VCaP (cell line): ENCODE results near the gene RAD52.
A peak's percentile ranks its signal among the peaks of the same experiment; 100 is the strongest.

Source experiments
- H3K27ac ChIP-seq: fragments of 450-650 bp; 2 replicates; pipeline ENCODE4 v1.5.1; 2017
- TF ChIP-seq, protein P1 (sequence below): fragments of 450-650 bp; conservative IDR thresholded peaks from 2 replicates; pipeline ENCODE4 v1.5.1; 2017; ENCODE audit warnings: mild to moderate bottlenecking, moderate library complexity

The RAD52 gene

DNA sequence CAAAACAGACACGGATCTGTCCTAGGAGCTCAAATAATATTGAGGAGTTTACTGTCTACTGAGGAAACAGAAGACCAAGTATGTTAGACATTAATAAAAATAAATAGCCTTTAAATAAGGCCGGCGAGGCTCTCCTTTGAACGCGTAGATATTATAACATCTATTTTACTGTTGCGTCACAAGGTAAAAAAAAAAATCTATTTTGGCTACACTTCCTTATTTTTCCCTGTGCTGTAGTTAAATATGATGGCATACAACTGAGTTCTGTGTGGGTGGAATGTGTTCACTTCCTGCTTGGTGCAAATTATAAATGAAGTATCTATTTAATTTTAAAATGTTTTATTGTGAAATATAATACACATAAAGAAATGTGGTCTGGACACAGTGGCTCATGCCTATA lies 17.2 kb upstream of the RAD52 start:
- no peak overlapping the region for H3K27ac ChIP-seq

DNA sequence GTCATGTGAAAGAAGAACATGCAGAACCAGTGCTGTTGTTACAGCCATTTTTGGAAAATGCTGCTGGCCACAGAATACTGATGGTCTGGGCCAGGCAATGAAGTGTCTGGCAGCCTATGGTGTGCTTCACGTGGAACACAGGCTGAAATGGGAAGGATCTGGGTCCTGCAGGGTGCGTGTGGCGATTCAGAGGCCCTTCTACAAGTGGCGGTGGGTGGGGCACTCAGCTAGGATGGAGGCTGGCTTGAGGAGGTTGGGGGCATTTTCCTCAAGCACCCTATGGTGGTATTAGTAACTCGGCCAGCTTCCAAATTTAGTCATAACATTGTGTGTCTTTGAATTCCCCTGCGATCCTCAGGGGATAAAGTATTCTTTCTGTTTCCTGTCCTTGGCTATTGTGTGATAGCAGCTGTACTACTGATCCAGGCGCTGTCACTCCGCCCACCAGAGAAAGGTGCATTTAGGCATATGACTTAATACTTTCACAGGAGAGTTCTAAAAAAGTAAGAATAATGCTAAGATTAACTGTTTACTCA lies 9.2 kb upstream of the RAD52 start:
- H3K27ac ChIP-seq: no peak overlapping the region

More for the DNA sequence above, 17.2 kb upstream of the RAD52 start:
- TF ChIP-seq, protein P1, sequence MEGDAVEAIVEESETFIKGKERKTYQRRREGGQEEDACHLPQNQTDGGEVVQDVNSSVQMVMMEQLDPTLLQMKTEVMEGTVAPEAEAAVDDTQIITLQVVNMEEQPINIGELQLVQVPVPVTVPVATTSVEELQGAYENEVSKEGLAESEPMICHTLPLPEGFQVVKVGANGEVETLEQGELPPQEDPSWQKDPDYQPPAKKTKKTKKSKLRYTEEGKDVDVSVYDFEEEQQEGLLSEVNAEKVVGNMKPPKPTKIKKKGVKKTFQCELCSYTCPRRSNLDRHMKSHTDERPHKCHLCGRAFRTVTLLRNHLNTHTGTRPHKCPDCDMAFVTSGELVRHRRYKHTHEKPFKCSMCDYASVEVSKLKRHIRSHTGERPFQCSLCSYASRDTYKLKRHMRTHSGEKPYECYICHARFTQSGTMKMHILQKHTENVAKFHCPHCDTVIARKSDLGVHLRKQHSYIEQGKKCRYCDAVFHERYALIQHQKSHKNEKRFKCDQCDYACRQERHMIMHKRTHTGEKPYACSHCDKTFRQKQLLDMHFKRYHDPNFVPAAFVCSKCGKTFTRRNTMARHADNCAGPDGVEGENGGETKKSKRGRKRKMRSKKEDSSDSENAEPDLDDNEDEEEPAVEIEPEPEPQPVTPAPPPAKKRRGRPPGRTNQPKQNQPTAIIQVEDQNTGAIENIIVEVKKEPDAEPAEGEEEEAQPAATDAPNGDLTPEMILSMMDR: no peak

DNA sequence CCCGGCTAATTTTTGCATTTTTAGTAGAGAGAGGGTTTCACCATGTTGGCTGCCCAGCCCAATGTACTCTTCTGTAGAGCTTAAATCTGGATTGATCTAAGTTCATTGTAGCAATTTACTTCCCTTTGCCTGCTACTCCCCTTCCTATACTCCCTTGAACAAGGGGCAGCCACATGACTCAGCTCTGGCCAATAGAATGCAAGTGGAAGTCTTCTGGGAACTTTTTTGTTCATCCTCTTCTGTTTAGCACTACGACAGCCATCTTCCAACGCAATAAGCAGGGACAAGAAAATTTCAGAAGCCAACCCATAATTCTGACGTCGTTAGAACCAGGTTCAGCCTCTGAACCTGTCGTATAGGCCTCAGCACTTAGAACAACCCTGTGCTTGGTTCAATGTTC lies 6.4 kb upstream of the RAD52 start:
- H3K27ac ChIP-seq: no peak overlapping the region
- TF ChIP-seq, protein P1: no peak

More for the DNA sequence above, 9.2 kb upstream of the RAD52 start:
- TF ChIP-seq, protein P1: no peak

DNA sequence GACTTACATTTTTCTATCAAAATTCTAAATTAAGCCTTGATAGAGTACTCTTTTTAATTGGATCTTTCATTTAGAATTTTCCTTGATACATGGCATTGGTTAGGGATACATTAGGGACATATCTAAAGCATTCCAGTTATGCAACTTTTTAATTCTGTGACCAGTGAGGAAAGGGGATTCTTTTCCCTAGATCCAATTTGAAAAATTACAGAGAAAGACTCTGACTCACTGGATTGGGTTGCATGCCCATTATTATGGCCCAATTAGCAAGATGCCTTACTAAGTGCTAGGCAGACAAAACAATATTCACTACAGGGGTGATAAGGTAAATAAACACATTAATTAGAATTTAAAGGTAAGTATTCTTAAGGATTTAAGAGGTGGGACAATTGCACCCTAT lies 5.2 kb upstream of the RAD52 start:
- H3K27ac ChIP-seq: no peak overlapping the region
- TF ChIP-seq, protein P1: no peak

DNA sequence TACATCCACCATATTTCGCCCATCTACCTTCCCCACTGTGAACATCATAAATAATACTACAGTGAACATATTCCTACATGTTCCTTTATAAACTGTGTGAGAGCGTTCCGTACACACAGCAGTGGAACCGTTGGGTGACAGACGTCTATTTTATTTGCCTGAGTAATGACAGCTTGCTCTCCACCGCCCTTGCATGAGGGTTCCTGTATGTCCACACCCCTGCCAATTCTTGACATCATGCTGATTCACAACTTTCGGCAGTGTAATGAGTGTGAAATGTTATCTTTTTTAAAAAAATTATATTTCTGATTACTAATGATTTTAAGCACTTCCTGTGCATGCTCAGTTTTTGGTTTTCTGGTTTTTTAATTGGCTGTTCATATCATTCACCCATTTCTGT lies 4.3 kb upstream of the RAD52 start:
- H3K27ac ChIP-seq: peak overlapping the region; percentile 81
- TF ChIP-seq, protein P1: no peak

DNA sequence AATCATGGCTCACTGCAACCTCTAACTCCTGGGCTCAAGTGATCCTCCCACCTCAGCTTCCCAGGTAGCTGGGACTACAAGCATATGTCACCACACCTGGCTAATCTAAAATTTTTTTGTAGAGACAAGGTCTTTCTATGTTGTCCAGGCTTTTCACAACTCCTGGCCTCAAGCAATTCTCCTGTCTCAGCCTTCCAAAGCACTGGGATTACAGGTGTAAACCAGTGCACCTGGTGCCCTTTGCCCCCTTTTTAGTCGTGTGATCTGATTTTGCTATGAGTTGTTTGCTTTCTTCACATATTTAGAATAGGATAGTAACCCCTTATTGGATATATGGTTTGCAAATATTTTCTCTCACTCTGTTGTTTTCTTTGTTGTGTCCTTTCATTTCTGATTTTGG lies 1.7 kb upstream of the RAD52 start:
- TF ChIP-seq, protein P1: no peak
- H3K27ac ChIP-seq: 0 out of 2 replicates have a peak overlapping the region, but pooled peaks have one; percentile 14

DNA sequence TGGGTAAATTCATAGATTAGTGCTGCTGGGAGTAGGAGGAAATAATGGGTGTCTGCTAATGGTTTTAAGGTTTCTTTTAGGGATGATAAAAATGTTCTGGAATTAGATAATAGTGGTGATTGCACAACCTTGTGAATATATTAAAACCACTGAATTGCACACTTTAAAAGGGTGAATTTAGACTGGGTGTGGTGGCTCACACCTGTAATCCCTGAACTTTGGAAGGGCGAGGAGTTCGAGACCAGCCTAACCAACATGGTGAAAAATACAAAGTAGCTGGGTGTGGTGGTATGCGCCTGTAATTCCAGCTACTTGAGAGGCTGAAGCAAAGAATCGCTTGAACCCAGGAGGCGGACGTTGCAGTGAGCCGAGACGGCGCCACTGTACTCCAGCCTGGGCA lies 1.3 kb downstream of the RAD52 start:
- peak overlapping the region; percentile 96 for H3K27ac ChIP-seq
- TF ChIP-seq, protein P1: no peak
